ENCODE results near the gene RBCK1.

RBCK1 gene

DNA sequence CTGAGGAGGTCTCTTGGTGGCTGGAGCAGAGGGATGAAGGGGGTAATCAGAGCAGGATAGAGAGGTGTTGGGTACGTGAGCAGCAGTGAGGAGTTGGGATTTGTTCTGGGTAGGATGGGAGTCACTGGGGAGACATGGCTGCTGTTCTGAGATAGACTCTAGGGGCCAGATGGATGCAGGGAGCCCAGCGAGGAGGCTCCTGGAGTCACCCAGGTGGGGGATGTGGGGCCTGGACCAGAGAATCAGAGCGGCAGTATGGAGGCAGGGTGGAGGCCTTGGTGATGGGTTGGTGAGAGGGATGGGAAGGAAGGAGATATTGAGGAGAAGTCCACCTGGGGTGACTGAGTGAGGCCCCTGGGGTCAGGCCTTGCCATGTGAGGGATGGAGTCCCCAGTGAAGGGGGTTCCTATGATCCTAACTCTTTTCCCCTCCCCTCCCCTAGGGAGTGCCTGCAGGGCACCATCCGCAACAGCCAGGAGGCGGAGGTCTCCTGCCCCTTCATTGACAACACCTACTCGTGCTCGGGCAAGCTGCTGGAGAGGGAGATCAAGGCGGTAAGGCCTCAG lies 13.7 kb downstream of the RBCK1 start:
- Histone ChIP-seq H3K4me3 (ENCODE audit: low read depth, low read length, poor library complexity, severe bottlenecking) (no peak overlapping the region), H2AFZ (ENCODE audit: low read length) (no peak overlapping the region), H3F3A (ENCODE audit: insufficient read depth, low read length) (no peaks in the 10 kb centered on the region), H3K9me2 (ENCODE audit: low read depth, low read length) (no peaks in the 10 kb centered on the region), H3K36me3 (ENCODE audit: insufficient read depth, low read length) (peaks cover 40% of the 10 kb centered on the region), H3K27ac (ENCODE audit: low read depth, low read length, poor library complexity, severe bottlenecking) (no peak overlapping the region), H3K27me3 (ENCODE audit: insufficient read depth, low read length) (no peaks in the 10 kb centered on the region), H3K9ac (ENCODE audit: low read length) (no peak overlapping the region), H3K79me2 (ENCODE audit: insufficient read depth, low read length) (no peaks in the 10 kb centered on the region), H4K20me1 (ENCODE audit: insufficient read depth, low read length) (no peaks in the 10 kb centered on the region), H3K4me1 (ENCODE audit: insufficient read depth, low read length, severe bottlenecking) (peaks cover 23% of the 10 kb centered on the region), H3K4me2 (ENCODE audit: low read length) (no peak overlapping the region), H3K9me3 (ENCODE audit: low read length) (no peaks in the 10 kb centered on the region)
- no peak for TF ChIP-seq EZH2 (IDR thresholded peaks at IDR 0.05; ENCODE audit: borderline replicate concordance, low read length)
- TF ChIP-seq, protein P1, sequence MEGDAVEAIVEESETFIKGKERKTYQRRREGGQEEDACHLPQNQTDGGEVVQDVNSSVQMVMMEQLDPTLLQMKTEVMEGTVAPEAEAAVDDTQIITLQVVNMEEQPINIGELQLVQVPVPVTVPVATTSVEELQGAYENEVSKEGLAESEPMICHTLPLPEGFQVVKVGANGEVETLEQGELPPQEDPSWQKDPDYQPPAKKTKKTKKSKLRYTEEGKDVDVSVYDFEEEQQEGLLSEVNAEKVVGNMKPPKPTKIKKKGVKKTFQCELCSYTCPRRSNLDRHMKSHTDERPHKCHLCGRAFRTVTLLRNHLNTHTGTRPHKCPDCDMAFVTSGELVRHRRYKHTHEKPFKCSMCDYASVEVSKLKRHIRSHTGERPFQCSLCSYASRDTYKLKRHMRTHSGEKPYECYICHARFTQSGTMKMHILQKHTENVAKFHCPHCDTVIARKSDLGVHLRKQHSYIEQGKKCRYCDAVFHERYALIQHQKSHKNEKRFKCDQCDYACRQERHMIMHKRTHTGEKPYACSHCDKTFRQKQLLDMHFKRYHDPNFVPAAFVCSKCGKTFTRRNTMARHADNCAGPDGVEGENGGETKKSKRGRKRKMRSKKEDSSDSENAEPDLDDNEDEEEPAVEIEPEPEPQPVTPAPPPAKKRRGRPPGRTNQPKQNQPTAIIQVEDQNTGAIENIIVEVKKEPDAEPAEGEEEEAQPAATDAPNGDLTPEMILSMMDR (IDR thresholded peaks at IDR 0.05; ENCODE audit: low read length), result no peak

DNA sequence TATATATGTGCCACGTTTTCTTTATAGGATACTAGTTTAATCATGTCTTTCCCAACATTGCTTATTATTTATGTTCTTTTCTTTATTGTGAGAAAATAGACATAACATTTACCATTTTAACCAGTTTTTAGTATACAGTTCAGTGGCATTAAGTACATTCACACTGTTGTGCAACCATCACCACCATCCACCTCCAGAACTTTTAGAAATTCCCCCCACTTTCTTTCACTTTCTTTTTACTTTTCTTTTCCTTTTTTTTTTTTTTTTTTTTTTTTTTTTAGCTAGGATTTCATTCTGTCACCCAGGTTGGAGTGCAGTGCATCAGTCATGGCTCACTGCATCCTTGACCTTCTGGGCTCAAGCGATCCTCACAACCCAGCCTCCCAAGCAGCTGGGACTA lies 18.5 kb downstream of the RBCK1 start:
- Histone ChIP-seq H3K4me1 (ENCODE audit: insufficient read depth, low read length, severe bottlenecking) (no peaks in the 10 kb centered on the region), H3K27ac (ENCODE audit: low read depth, low read length, poor library complexity, severe bottlenecking) (no peak overlapping the region), H3K9me3 (ENCODE audit: low read length) (no peaks in the 10 kb centered on the region), H2AFZ (ENCODE audit: low read length) (no peak overlapping the region), H3K4me2 (ENCODE audit: low read length) (no peak overlapping the region), H3K4me3 (ENCODE audit: low read depth, low read length, poor library complexity, severe bottlenecking) (no peak overlapping the region), H3K9me2 (ENCODE audit: low read depth, low read length) (no peaks in the 10 kb centered on the region), H4K20me1 (ENCODE audit: insufficient read depth, low read length) (no peaks in the 10 kb centered on the region), H3K36me3 (ENCODE audit: insufficient read depth, low read length) (peaks cover 60% of the 10 kb centered on the region), H3K27me3 (ENCODE audit: insufficient read depth, low read length) (no peaks in the 10 kb centered on the region), H3F3A (ENCODE audit: insufficient read depth, low read length) (no peaks in the 10 kb centered on the region), H3K9ac (ENCODE audit: low read length) (no peak overlapping the region), H3K79me2 (ENCODE audit: insufficient read depth, low read length) (no peaks in the 10 kb centered on the region)
- no peak for TF ChIP-seq EZH2 (IDR thresholded peaks at IDR 0.05; ENCODE audit: borderline replicate concordance, low read length)
- TF ChIP-seq, protein P1 (IDR thresholded peaks at IDR 0.05; ENCODE audit: low read length), result no peak

DNA sequence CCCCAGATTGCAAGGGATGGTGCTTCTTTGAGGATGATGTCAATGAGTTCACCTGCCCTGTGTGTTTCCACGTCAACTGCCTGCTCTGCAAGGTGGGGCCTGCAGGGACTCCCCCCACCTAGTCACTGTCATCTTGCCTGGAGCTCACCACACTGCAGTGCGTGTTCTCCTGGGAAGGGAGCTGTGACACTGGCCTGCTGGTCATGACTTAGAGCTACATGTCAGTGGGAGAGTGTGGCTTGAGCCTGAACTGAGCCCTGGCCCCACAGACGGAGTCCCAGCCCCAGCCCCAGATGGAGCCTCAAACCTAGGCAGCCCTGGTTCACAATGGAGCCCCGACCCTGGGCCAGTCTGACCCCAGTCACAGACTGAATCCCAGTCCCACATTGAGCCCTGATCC lies 19.3 kb downstream of the RBCK1 start:
- H3K27me3 ChIP-seq (ENCODE audit: insufficient read depth, low read length), result no peaks in the 10 kb centered on the region
- no peaks in the 10 kb centered on the region for H3K9me2 ChIP-seq (ENCODE audit: low read depth, low read length)
- H3K9ac ChIP-seq (ENCODE audit: low read length), result no peak overlapping the region
- peaks cover 59% of the 10 kb centered on the region for H3K36me3 ChIP-seq (ENCODE audit: insufficient read depth, low read length)
- no peak overlapping the region for H3K4me3 ChIP-seq (ENCODE audit: low read depth, low read length, poor library complexity, severe bottlenecking)
- H3K9me3 ChIP-seq (ENCODE audit: low read length), result no peaks in the 10 kb centered on the region
- H2AFZ ChIP-seq (ENCODE audit: low read length), result no peak overlapping the region
- no peaks in the 10 kb centered on the region for H4K20me1 ChIP-seq (ENCODE audit: insufficient read depth, low read length)
- H3F3A ChIP-seq (ENCODE audit: insufficient read depth, low read length), result no peaks in the 10 kb centered on the region
- no peaks in the 10 kb centered on the region for H3K79me2 ChIP-seq (ENCODE audit: insufficient read depth, low read length)
- TF ChIP-seq, protein P1 (IDR thresholded peaks at IDR 0.05; ENCODE audit: low read length), result no peak
- no peak for TF ChIP-seq EZH2 (IDR thresholded peaks at IDR 0.05; ENCODE audit: borderline replicate concordance, low read length)
- no peak overlapping the region for H3K4me2 ChIP-seq (ENCODE audit: low read length)
- no peaks in the 10 kb centered on the region for H3K4me1 ChIP-seq (ENCODE audit: insufficient read depth, low read length, severe bottlenecking)
- no peak overlapping the region for H3K27ac ChIP-seq (ENCODE audit: low read depth, low read length, poor library complexity, severe bottlenecking)
